GM23338 (cell line): ENCODE data around the gene ZNF492.

Experiments used
- CREB1 ChIP-seq: fragments of 250-450 bp; sonication (Bioruptor Pico); IDR thresholded peaks from 2 replicates; pipeline ENCODE4 v1.5.0; 2020; ENCODE audit warnings: low read depth, mild to moderate bottlenecking, moderate library complexity
- EZH2 ChIP-seq: fragments of 200-600 bp; sonication (generic); IDR thresholded peaks from one replicate; pipeline ENCODE4 v1.8.0; 2017; ENCODE audit warnings: antibody characterized with exemption, mild to moderate bottlenecking, low read depth; ENCODE audit not compliant: unreplicated experiment
- EZH2phosphoT487 ChIP-seq: fragments of 200-600 bp; sonication (generic); IDR thresholded peaks from one replicate; pipeline ENCODE4 v1.8.1; 2018; ENCODE audit warnings: antibody characterized with exemption; ENCODE audit not compliant: unreplicated experiment
- JUNB ChIP-seq: IDR thresholded peaks from one replicate; pipeline ENCODE4 v1.6.1; 2016; ENCODE audit warnings: antibody characterized with exemption; ENCODE audit not compliant: unreplicated experiment
- POLR2AphosphoS5 ChIP-seq: IDR thresholded peaks from 2 replicates; pipeline ENCODE4 v1.6.1; 2016; ENCODE audit warnings: antibody characterized with exemption, low read depth
- ZNF331 ChIP-seq: fragments of 250-450 bp; sonication (Bioruptor Pico); IDR thresholded peaks from 2 replicates; pipeline ENCODE4 v1.5.0; 2020; ENCODE audit warnings: low read depth, mild to moderate bottlenecking, moderate library complexity
- TF ChIP-seq, protein P1 (sequence below), 2 experiments: fragments of 200-600 bp in 1 of 2; sonication (generic) in 1 of 2; conservative IDR thresholded peaks; 2 replicates each; pipeline versions ENCODE4 v1.5.1 to v1.6.1; 2016 to 2017; ENCODE audit warnings: antibody characterized with exemption in 2 of 2, low read depth in 2 of 2, mild to moderate bottlenecking in 2 of 2, moderate library complexity in 1 of 2
- TF ChIP-seq, protein P2 (sequence below): IDR thresholded peaks from one replicate; pipeline ENCODE4 v1.6.1; 2018; ENCODE audit warnings: antibody characterized with exemption; ENCODE audit not compliant: unreplicated experiment

DNA sequence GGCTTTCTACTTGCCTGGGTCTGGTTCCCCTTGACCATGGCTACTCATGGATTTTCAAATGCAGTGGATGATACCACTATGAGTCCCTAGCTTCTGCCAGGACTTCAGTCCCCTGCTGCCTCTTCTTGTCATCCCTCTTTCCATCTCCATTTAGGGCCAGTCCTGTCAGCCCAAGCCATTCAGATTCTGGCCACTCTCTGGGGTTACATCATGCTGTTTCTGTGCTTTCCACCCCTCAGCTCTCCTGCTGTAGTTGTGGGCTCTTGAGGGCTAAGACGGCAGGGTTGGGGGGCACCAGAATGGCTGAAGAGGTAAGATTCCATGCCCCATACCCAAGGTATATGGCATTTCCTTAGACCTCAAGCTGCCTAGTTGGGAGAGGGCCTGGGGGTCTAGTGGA, 13.2 kb upstream of the ZNF492 start:
- TF ChIP-seq, protein P1, sequence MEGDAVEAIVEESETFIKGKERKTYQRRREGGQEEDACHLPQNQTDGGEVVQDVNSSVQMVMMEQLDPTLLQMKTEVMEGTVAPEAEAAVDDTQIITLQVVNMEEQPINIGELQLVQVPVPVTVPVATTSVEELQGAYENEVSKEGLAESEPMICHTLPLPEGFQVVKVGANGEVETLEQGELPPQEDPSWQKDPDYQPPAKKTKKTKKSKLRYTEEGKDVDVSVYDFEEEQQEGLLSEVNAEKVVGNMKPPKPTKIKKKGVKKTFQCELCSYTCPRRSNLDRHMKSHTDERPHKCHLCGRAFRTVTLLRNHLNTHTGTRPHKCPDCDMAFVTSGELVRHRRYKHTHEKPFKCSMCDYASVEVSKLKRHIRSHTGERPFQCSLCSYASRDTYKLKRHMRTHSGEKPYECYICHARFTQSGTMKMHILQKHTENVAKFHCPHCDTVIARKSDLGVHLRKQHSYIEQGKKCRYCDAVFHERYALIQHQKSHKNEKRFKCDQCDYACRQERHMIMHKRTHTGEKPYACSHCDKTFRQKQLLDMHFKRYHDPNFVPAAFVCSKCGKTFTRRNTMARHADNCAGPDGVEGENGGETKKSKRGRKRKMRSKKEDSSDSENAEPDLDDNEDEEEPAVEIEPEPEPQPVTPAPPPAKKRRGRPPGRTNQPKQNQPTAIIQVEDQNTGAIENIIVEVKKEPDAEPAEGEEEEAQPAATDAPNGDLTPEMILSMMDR (conservative IDR thresholded peaks at IDR 0.05; ENCODE audit: low read depth in 2 of 2), result no peak
- TF ChIP-seq POLR2AphosphoS5, result no peak
- TF ChIP-seq, protein P2, sequence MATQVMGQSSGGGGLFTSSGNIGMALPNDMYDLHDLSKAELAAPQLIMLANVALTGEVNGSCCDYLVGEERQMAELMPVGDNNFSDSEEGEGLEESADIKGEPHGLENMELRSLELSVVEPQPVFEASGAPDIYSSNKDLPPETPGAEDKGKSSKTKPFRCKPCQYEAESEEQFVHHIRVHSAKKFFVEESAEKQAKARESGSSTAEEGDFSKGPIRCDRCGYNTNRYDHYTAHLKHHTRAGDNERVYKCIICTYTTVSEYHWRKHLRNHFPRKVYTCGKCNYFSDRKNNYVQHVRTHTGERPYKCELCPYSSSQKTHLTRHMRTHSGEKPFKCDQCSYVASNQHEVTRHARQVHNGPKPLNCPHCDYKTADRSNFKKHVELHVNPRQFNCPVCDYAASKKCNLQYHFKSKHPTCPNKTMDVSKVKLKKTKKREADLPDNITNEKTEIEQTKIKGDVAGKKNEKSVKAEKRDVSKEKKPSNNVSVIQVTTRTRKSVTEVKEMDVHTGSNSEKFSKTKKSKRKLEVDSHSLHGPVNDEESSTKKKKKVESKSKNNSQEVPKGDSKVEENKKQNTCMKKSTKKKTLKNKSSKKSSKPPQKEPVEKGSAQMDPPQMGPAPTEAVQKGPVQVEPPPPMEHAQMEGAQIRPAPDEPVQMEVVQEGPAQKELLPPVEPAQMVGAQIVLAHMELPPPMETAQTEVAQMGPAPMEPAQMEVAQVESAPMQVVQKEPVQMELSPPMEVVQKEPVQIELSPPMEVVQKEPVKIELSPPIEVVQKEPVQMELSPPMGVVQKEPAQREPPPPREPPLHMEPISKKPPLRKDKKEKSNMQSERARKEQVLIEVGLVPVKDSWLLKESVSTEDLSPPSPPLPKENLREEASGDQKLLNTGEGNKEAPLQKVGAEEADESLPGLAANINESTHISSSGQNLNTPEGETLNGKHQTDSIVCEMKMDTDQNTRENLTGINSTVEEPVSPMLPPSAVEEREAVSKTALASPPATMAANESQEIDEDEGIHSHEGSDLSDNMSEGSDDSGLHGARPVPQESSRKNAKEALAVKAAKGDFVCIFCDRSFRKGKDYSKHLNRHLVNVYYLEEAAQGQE, result no peak
- TF ChIP-seq EZH2, result no peak
- TF ChIP-seq CREB1, result no peak
- TF ChIP-seq ZNF331 (CRISPR knock-in tag), result no peak
- no peak for TF ChIP-seq EZH2phosphoT487
- TF ChIP-seq JUNB, result no peak
